Skeletal muscle satellite cell (primary cell): ENCODE measurements around the gene SPDEF.
A peak's percentile ranks its signal among the peaks of the same experiment; 100 is the strongest.

Experiments used
- H3K27me3 ChIP-seq: 2 replicates; pipeline ENCODE4 v1.7.0; 2013; ENCODE audit warnings: low read length; ENCODE audit not compliant: control insufficient read depth, insufficient read depth
- H3K36me3 ChIP-seq: 2 replicates; pipeline ENCODE4 v1.7.0; 2013; ENCODE audit warnings: mild to moderate bottlenecking, control low read depth, low read length; ENCODE audit not compliant: insufficient read depth
- H3K4me1 ChIP-seq: 2 replicates; pipeline ENCODE4 v1.7.0; 2013; ENCODE audit warnings: low read length; ENCODE audit not compliant: control insufficient read depth, insufficient read depth
- H3K4me2 ChIP-seq: 2 replicates; pipeline ENCODE4 v1.7.0; 2013; ENCODE audit warnings: mild to moderate bottlenecking, low read length
- H3K4me3 ChIP-seq: 2 replicates; pipeline ENCODE4 v1.7.0; 2013; ENCODE audit warnings: low read length
- H3K9ac ChIP-seq: 2 replicates; pipeline ENCODE4 v1.7.0; 2013; ENCODE audit warnings: mild to moderate bottlenecking, low read depth, low read length, moderate library complexity
- H3K9me3 ChIP-seq: replicated peaks from 2 replicates; pipeline ENCODE4 v1.7.0; 2013; ENCODE audit warnings: mild to moderate bottlenecking, control low read depth, low read length

Gene SPDEF

DNA sequence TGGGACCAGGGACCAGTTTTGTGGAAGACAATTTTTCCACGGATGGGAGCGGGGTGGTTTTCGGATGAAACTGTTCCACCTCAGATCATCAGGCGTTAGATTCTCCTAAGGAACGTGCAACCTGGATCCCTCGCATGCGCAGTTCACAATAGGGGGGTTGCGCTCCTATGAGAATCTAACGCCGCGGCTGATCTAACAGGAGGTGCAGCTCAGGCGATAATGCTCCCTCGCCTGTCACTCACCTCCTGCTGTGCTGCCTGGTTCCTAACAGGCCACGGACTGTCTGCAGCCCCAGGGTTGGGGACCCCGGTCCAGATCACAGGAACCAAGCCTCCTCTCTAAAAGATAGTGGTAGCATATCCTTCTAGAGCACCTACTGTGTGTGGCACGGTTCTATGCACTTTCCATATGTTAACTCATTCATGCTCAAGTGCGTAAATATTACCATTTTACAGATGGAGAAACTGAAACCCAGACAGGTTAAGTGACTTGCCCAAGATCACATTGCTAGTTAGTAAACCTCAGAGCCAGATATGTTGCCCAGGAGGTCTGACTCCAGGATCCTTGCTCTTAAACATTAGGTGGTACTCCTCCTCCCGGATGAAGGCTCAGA lies 25.3 kb downstream of the SPDEF start:
- no peaks in the 10 kb centered on the region for H3K9me3 ChIP-seq
- peaks cover 3% of the 10 kb centered on the region for H3K27me3 ChIP-seq
- no peak overlapping the region for H3K4me3 ChIP-seq
- peak overlapping the region; percentile 78 for H3K4me2 ChIP-seq
- no peaks in the 10 kb centered on the region for H3K36me3 ChIP-seq
- H3K9ac ChIP-seq = no peak overlapping the region
- peaks cover 10% of the 10 kb centered on the region for H3K4me1 ChIP-seq

DNA sequence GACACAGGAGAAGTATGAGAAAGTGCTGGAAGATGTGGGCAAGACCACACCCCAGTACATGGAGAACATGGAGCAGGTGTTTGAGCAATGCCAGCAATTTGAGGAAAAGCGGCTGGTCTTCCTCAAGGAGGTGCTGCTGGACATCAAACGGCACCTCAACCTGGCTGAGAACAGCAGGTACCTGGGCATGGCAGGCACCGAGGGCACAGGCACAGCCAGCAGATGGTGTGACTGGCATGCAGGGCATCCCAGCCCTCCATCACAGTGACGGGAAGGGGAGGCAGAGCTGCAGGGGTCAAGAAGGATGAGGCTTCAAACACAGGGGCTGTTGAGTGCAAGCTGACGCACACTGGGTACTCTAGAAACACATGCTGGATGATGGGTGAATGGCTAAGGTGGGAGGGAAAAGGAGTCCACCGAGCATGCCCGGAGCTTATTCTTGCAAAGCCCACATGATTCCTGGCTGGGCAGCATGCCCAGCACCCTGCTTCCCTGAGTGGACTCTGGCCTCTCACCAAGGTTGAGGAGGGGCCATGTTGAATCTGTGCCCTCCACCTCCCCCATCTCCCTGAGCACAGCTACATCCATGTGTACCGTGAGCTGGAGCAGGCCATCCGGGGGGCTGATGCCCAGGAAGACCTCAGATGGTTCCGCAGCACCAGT lies 26.3 kb downstream of the SPDEF start:
- H3K9ac ChIP-seq = no peak overlapping the region
- no peaks in the 10 kb centered on the region for H3K36me3 ChIP-seq
- peaks cover 3% of the 10 kb centered on the region for H3K27me3 ChIP-seq
- H3K4me1 ChIP-seq = peaks cover 10% of the 10 kb centered on the region
- H3K9me3 ChIP-seq = no peaks in the 10 kb centered on the region
- no peak overlapping the region for H3K4me3 ChIP-seq
- no peak overlapping the region for H3K4me2 ChIP-seq

DNA sequence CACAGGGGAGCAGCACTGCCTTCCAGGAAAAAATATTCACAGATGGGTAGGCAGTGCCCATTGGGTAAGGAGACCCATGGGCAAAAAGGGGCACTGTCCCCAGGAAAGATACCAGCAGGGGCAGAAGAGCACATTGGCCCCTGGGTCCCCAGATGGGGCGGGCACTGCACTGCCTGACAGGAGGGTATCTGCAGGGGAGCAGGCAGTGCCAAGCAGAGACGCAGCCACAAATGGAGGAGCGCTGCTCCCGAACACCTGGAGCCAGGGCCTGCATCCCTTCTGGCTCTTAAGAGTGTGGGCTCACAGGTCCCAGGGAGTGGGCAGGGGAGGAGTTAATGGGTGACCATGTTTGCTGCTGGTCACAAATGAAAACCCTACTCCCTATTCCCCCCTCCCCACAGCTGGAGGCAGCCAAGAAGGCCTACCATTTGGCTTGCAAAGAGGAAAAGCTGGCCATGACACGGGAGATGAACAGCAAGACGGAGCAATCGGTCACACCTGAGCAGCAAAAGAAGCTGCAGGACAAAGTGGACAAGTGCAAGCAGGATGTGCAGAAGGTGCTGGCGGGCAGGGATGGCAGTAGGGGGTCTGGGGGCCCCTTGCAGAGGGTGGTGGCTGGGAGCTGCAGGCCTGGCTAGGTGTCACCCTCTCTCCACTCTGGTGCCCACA lies 27.0 kb downstream of the SPDEF start:
- no peak overlapping the region for H3K4me2 ChIP-seq
- H3K9me3 ChIP-seq = no peaks in the 10 kb centered on the region
- H3K4me3 ChIP-seq = no peak overlapping the region

DNA sequence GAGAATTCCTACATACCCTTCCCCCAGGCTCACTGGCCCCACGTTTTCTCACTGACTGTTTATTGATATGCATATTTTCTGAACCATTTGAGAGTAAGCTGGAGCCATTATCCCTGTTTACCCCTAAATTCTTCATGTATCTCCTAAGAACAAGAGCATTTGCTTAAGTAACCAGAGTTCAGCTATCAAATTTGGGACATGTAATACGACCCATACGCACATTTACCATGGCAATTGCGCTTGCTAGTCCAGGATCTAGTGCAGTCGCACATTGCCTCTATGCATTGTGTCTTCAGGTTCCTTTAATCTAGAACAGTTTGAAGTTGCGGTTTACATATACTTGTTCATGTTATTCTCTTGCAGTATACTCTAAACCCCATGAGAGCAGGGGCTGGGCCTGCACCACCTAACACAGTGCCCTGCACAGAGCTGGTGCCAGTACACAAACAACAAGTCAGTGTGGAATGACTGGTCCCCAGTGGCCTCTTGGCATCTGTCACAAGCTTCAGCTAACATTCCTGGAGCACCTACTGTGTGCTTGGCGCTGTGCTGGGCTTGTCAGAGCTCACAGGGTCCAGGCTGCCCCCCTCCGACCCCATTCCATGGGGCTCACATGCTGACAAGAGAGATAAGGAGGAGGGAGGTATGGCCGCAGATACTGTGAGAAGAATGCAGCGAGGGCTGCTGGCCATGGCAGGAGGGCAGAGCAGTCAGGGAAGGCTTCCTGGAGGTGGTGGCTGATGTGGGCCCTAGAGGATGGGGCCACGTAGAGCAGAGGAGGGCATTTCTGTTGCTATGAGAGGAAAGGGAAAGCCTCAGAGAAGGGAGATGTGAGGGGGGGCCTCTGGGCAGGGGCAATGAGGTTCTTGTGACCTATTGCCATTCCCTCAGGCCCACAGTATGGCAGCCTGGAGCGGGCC lies 28.1 kb downstream of the SPDEF start:
- peaks cover 3% of the 10 kb centered on the region for H3K27me3 ChIP-seq
- no peaks in the 10 kb centered on the region for H3K36me3 ChIP-seq
- H3K9me3 ChIP-seq = no peaks in the 10 kb centered on the region
- H3K9ac ChIP-seq = no peak overlapping the region
- no peak overlapping the region for H3K4me3 ChIP-seq
- H3K4me2 ChIP-seq = no peak overlapping the region
- peaks cover 10% of the 10 kb centered on the region for H3K4me1 ChIP-seq

More for the DNA sequence above, 27.0 kb downstream of the SPDEF start:
- no peaks in the 10 kb centered on the region for H3K36me3 ChIP-seq
- H3K27me3 ChIP-seq = peaks cover 3% of the 10 kb centered on the region
- peaks cover 10% of the 10 kb centered on the region for H3K4me1 ChIP-seq
- no peak overlapping the region for H3K9ac ChIP-seq

DNA sequence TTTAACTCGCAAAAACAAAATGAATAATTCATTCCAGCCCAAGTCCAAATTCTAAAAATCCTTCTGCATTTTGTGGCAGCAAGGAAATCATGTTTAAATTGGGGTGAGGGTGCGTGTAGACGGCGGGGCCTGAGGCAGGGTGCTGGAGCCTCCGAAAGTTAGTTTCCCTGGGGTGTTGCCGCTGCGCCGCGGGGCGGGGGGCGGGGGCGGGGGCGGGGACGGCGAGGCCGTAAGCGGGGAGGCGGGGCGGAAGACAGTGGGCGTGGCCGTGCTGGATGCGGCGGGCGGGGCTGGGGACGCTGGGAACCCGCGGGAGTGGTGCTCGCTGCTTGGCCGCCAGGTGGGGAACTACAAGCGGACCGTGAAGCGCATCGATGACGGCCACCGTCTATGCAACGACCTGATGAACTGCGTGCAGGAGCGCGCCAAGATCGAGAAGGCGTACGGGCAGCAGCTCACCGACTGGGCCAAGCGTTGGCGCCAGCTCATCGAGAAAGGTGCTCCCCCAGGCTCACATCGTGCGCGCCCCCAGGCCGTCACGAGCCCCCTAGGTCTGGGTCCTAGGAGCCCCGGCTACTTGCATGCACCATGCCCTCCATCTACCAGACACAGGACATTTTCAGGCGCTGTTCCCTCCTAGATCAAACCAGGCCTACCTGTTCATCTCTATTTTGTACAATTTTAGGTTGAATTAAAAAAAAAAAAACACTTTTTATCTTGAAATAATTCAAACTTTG lies 29.0 kb downstream of the SPDEF start:
- Histone ChIP-seq H3K9ac (peak overlapping the region; percentile 68), H3K9me3 (no peaks in the 10 kb centered on the region)

DNA sequence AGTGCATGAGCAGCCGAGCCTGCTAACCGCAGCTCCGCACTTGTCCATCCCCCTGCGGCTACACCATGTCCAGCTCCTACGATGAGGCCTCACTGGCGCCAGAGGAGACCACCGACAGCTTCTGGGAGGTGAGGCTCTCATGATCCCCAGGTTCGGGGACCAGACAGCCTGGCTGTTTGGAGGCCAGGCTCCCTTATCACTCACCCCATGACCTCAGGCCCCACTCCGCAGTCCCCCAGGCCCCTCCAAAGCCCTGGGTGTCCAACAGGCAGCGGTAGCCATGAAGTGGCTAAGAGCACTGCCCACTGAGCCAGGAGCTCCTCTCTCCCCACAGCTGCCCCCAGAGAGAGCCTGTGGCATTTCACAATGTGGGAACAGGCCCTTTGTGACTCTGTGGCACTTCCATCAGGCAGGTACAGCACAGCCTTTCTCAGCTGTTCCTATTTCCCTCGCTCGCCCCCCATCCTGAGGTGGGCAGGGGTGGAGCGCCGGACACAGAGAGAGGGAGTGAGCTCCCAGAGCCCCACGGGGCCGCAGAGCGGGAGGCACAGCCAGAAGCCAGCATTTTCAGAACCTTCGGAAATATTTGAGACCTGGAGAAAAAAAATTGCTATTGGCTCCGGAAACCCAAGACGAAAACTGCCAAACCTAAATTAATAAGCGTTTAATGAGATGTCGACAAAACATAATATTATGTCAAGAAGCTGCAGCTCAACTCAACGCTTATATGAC lies 29.7 kb downstream of the SPDEF start:
- Histone ChIP-seq H3K9ac (peak overlapping the region; percentile 68), H3K4me1 (peaks cover 10% of the 10 kb centered on the region), H3K4me3 (peak overlapping the region; percentile 57), H3K4me2 (peak overlapping the region; percentile 80), H3K9me3 (no peaks in the 10 kb centered on the region), H3K27me3 (peaks cover 3% of the 10 kb centered on the region), H3K36me3 (no peaks in the 10 kb centered on the region)

More for the DNA sequence above, 29.0 kb downstream of the SPDEF start:
- Histone ChIP-seq H3K27me3 (peaks cover 3% of the 10 kb centered on the region), H3K4me3 (peak overlapping the region; percentile 57), H3K36me3 (no peaks in the 10 kb centered on the region), H3K4me1 (peaks cover 10% of the 10 kb centered on the region), H3K4me2 (peak overlapping the region; percentile 80)

DNA sequence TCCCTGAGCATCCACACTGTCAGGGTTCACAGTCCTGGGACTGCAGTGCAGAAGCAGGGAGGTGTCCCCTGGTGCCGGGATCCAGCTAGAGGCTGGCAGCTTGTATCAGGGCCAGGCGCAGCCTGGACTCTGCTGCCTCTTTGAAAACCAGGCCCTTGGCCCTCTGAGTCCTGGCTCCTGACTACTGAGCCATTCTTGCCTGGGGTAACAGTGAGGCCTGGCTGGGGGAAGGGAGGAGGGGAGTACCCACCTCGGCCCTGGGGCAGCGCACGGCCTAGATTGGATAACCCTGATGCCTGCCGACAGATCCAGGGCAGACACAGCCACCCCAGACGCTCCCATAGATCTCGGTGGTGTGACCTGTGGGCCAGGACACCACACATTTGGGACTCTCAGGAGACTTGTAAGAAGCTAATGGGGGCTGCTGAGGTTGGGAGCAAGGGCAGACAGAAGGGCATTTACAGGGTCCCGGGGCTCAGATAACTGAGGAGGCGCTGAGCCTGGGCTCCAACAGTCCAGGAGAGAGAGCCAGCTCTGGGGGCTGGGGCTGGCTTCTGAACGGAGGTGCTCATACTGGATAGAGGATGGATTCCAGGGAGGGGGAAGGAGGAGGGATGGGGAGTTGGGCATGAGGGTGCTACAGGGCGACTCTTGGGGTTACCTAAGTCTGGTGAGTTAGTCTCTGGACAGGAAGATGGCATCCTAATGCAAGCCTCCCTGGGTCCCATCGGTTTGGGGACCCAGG lies 30.5 kb downstream of the SPDEF start:
- Histone ChIP-seq H3K9ac (no peak overlapping the region), H3K9me3 (no peaks in the 10 kb centered on the region)

DNA sequence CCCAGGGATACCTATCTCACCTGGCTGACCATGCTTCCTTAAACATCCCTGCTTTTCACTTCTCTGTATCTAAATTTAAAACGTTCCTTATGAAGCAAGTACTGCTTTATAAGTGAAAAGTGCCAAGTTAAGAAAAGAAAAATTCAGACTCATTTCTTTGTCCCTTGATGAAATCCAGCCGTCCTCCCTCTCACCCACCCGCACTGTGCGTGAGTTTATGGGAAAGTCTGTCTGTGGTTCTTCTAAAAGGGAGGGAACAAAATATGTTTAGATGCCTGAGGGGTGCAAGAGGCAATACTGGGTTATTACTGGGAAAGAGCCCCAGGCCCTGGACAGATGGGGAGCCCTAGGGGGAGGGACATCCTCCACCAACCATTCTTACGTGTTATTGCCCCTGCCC lies 31.2 kb downstream of the SPDEF start:
- Histone ChIP-seq H3K9ac (no peak overlapping the region), H3K27me3 (peaks cover 6% of the 10 kb centered on the region), H3K4me1 (peaks cover 10% of the 10 kb centered on the region), H3K36me3 (no peaks in the 10 kb centered on the region), H3K4me3 (no peak overlapping the region), H3K9me3 (no peaks in the 10 kb centered on the region), H3K4me2 (no peak overlapping the region)

More for the DNA sequence above, 30.5 kb downstream of the SPDEF start:
- Histone ChIP-seq H3K4me1 (peaks cover 10% of the 10 kb centered on the region), H3K36me3 (no peaks in the 10 kb centered on the region), H3K4me3 (no peak overlapping the region), H3K4me2 (no peak overlapping the region), H3K27me3 (peaks cover 6% of the 10 kb centered on the region)

DNA sequence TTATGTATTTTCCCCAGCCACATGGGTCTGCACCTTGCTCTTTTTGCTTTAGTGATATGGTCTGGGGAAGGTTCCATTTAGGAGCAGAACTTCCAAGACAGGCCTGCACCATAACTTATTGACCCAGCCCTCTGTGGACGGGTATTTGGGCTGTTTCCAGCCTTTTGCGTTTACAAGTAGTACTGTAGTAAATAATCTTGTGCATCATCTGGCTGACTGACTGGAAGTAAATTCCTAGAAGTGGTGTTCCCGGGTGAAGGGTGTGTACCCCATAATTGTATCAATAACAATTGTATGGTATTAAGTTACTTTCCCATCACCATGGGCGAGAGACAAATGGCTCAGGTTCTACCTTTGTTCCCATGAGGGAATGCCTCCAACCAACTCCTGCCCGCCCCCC lies 31.6 kb downstream of the SPDEF start:
- Histone ChIP-seq H3K4me3 (no peak overlapping the region), H3K9me3 (no peaks in the 10 kb centered on the region), H3K36me3 (no peaks in the 10 kb centered on the region), H3K4me2 (no peak overlapping the region), H3K9ac (no peak overlapping the region), H3K4me1 (peaks cover 10% of the 10 kb centered on the region), H3K27me3 (peaks cover 6% of the 10 kb centered on the region)
